Hepatocyte (in vitro differentiated cells): ENCODE results near the gene LRRC23. TPM values are rescaled to one million over a fixed set of nuclear protein-coding genes. Genes with fewer than 3 reads are reported as not detected.
"Not testable (repeated sequence)": the region's sequence is repeated elsewhere in the genome, so short reads cannot be mapped to it uniquely, and the experiment has no call there.

Source experiments
- DNase-seq: peaks from one replicate; pipeline ENCODE4 v3.0.0-alpha.2; 2016; ENCODE audit warnings: low spot score
- H2AFZ ChIP-seq: fragments of 200-600 bp; sonication (generic); 2 replicates; pipeline ENCODE4 v1.6.0; 2016; ENCODE audit warnings: antibody characterized with exemption, mild to moderate bottlenecking
- H3K27ac ChIP-seq: fragments of 200-600 bp; sonication (generic); 2 replicates; pipeline ENCODE4 v1.5.1; 2016; ENCODE audit warnings: mild to moderate bottlenecking
- H3K27me3 ChIP-seq: fragments of 200-600 bp; sonication (generic); 2 replicates; pipeline ENCODE4 v1.6.1; 2016
- H3K36me3 ChIP-seq: fragments of 200-600 bp; sonication (generic); replicated peaks from 2 replicates; pipeline ENCODE4 v1.5.1; 2016; ENCODE audit warnings: low read depth; ENCODE audit not compliant: insufficient read depth
- H3K4me1 ChIP-seq: fragments of 200-600 bp; sonication (generic); 2 replicates; pipeline ENCODE4 v1.5.1; 2016; ENCODE audit warnings: mild to moderate bottlenecking, moderate library complexity; ENCODE audit not compliant: insufficient read depth
- H3K4me2 ChIP-seq: fragments of 200-600 bp; sonication (generic); 2 replicates; pipeline ENCODE4 v1.6.0; 2016
- H3K4me3 ChIP-seq: fragments of 200-600 bp; sonication (generic); 2 replicates; pipeline ENCODE4 v1.5.1; 2016; ENCODE audit warnings: mild to moderate bottlenecking
- H3K79me2 ChIP-seq: fragments of 200-600 bp; sonication (generic); 2 replicates; pipeline ENCODE4 v1.6.0; 2017; ENCODE audit warnings: mild to moderate bottlenecking
- H3K9me2 ChIP-seq: fragments of 200-600 bp; sonication (generic); replicated peaks from 2 replicates; pipeline ENCODE4 v1.6.0; 2017; ENCODE audit warnings: mild to moderate bottlenecking; ENCODE audit not compliant: insufficient read depth
- H3K9me3 ChIP-seq: fragments of 200-600 bp; sonication (generic); 2 replicates; pipeline ENCODE4 v1.5.1; 2016; ENCODE audit warnings: low read depth, mild to moderate bottlenecking
- H4K20me1 ChIP-seq: fragments of 200-600 bp; sonication (generic); 2 replicates; pipeline ENCODE4 v1.6.0; 2016; ENCODE audit warnings: mild to moderate bottlenecking; ENCODE audit not compliant: insufficient read depth, poor library complexity, severe bottlenecking
- EZH2 ChIP-seq: fragments of 200-600 bp; sonication (generic); IDR thresholded peaks from 2 replicates; pipeline ENCODE4 v1.6.1; 2016; ENCODE audit warnings: antibody characterized with exemption, mild to moderate bottlenecking, borderline replicate concordance
- EZH2phosphoT487 ChIP-seq: fragments of 200-600 bp; sonication (generic); IDR thresholded peaks from one replicate; pipeline ENCODE4 v1.6.1; 2018; ENCODE audit warnings: antibody characterized with exemption, mild to moderate bottlenecking, low read depth, moderate library complexity; ENCODE audit not compliant: unreplicated experiment, severe bottlenecking
- WGBS: methylation state at CpG from one replicate; pipeline ENCODE4 v1.1.6; 2016; ENCODE audit warnings: low lambda C conversion rate; ENCODE audit errors: missing lambda C conversion rate; 5-methylcytosine and 5-hydroxymethylcytosine counted together
- polyA plus RNA-seq: library from polyadenylated mRNA; unstranded; fragments of >200 nt; fragmentation: Nextera tagmentation; extraction: Ambion mirVana; gene quantifications from 2 replicates; pipeline ENCODE4 v1.2.1, GENCODE V29; 2016
- total RNA-seq: library from RNA; depleted of rRNA; stranded (reverse); fragments of >200 nt; gene quantifications from 2 replicates; pipeline ENCODE4 v1.2.3, GENCODE V29; 2014
- TF ChIP-seq, protein P1 (sequence below): fragments of 200-600 bp; sonication (generic); IDR thresholded peaks from 2 replicates; pipeline ENCODE4 v1.5.1; 2016; ENCODE audit warnings: antibody characterized with exemption, mild to moderate bottlenecking; ENCODE audit not compliant: poor library complexity

LRRC23 gene
- total and polyA plus RNA-seq, 2 experiments from 2014 or later = 8.2 to 12.9 TPM

DNA sequence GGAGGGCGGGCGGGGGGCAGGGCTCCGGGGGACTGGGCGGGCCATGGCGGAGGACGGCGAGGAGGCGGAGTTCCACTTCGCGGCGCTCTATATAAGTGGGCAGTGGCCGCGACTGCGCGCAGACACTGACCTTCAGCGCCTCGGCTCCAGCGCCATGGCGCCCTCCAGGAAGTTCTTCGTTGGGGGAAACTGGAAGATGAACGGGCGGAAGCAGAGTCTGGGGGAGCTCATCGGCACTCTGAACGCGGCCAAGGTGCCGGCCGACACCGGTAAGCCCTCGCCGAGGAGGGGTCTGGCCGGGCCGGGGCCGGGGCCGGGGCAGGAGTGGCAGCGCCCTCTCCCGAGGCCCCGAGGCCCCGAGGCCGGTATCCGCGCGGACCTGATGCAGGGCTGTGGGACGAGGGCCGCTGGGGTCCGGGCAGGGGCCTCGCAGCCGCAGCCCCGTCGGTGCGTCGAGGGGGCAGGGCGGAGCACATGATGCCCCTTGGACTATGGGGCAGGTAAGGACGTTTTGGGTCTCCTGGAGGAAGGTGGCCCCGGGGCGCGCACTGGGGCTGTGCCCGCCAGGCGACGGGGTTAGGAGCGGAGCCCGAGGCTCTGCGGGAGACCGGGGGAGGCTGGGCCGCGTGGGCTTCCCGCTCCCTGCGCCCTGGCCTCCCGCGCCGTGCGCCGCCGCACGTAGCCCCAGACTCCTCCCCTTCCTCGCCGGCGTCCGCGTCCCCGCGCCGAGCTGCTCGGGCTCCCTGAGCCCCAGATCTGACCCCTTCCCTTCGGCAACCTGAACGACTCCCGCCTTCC, 37.0 kb upstream of the LRRC23 start, which contains the start of gene TPI1:
Gene TPI1, plus strand, starts transcription at position 119 of the 798 bp plus-strand sequence. Its CDS starts 36 bp downstream, at position 155.
- Histone ChIP-seq H3K4me3 (peak within 1 kb of the TSS; percentile 94), H3K27ac (peak within 1 kb of the TSS; percentile 97), H3K79me2 (peaks cover 36% of the 10 kb centered on the region), H3K27me3 (no peaks in the 10 kb centered on the region), H3K9me3 (no peaks in the 10 kb centered on the region), H3K9me2 (no peaks in the 10 kb centered on the region), H3K36me3 (no peaks in the 10 kb centered on the region), H4K20me1 (peaks cover 21% of the 10 kb centered on the region), H3K4me2 (peak within 1 kb of the TSS; percentile 84), H3K4me1 (peaks cover 23% of the 10 kb centered on the region), H2AFZ (peak within 1 kb of the TSS; percentile 37)
- 4% methylated on average over 39 of the region's 86 CpGs for WGBS
- peak; percentile 94 for DNase-seq
- no peak for TF ChIP-seq EZH2phosphoT487
- TF ChIP-seq, protein P1, sequence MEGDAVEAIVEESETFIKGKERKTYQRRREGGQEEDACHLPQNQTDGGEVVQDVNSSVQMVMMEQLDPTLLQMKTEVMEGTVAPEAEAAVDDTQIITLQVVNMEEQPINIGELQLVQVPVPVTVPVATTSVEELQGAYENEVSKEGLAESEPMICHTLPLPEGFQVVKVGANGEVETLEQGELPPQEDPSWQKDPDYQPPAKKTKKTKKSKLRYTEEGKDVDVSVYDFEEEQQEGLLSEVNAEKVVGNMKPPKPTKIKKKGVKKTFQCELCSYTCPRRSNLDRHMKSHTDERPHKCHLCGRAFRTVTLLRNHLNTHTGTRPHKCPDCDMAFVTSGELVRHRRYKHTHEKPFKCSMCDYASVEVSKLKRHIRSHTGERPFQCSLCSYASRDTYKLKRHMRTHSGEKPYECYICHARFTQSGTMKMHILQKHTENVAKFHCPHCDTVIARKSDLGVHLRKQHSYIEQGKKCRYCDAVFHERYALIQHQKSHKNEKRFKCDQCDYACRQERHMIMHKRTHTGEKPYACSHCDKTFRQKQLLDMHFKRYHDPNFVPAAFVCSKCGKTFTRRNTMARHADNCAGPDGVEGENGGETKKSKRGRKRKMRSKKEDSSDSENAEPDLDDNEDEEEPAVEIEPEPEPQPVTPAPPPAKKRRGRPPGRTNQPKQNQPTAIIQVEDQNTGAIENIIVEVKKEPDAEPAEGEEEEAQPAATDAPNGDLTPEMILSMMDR = no peak

DNA sequence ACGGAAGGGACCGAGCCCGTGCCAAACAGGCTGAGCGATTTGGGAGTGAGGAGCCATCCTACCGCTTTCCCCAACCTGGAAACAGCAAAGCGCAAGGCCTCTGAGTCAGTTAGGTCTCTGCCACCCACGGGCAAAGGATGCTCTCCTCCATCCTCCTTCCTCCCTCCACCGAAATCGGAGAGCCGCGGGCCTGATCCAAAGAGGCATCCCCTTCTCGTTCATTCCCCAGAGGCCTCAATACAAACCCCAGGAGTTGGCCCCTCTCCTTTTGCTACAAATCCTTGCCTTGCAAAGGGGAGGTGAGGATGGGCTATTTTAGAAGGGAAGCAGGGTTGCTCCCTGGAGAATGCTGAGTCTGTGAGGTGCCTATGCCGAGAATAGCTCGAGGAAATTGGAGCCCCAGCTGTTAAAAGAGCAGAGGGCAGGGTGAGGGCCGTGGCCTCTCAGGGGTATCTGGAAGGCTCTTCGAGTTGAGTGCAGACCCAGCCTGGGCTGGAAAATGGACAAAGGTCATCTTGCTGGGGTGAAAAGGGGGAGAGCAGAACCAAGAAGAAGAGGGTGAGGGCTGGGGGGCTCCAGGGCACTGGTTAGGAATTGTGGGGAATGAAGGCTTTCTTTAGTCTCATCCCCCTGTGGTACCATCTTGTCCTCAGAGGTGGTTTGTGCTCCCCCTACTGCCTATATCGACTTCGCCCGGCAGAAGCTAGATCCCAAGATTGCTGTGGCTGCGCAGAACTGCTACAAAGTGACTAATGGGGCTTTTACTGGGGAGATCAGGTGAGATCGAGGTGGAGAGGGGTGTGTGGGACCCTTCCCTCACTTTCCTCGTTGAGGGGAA, 36.2 kb upstream of the LRRC23 start:
- Histone ChIP-seq H3K9me2 (no peaks in the 10 kb centered on the region), H3K4me1 (peaks cover 23% of the 10 kb centered on the region), H4K20me1 (peaks cover 21% of the 10 kb centered on the region), H3K4me3 (peak overlapping the region; percentile 94), H3K27me3 (no peaks in the 10 kb centered on the region), H3K79me2 (peaks cover 36% of the 10 kb centered on the region), H2AFZ (peak overlapping the region; percentile 11), H3K9me3 (no peaks in the 10 kb centered on the region), H3K27ac (peak overlapping the region; percentile 97), H3K4me2 (peak overlapping the region; percentile 84), H3K36me3 (no peaks in the 10 kb centered on the region)
- TF ChIP-seq, protein P1 = no peak
- TF ChIP-seq EZH2phosphoT487 (no peak), EZH2 (no peak)
- WGBS = 7% methylated on average over 22 of the region's 22 CpGs
- DNase-seq = no peak

DNA sequence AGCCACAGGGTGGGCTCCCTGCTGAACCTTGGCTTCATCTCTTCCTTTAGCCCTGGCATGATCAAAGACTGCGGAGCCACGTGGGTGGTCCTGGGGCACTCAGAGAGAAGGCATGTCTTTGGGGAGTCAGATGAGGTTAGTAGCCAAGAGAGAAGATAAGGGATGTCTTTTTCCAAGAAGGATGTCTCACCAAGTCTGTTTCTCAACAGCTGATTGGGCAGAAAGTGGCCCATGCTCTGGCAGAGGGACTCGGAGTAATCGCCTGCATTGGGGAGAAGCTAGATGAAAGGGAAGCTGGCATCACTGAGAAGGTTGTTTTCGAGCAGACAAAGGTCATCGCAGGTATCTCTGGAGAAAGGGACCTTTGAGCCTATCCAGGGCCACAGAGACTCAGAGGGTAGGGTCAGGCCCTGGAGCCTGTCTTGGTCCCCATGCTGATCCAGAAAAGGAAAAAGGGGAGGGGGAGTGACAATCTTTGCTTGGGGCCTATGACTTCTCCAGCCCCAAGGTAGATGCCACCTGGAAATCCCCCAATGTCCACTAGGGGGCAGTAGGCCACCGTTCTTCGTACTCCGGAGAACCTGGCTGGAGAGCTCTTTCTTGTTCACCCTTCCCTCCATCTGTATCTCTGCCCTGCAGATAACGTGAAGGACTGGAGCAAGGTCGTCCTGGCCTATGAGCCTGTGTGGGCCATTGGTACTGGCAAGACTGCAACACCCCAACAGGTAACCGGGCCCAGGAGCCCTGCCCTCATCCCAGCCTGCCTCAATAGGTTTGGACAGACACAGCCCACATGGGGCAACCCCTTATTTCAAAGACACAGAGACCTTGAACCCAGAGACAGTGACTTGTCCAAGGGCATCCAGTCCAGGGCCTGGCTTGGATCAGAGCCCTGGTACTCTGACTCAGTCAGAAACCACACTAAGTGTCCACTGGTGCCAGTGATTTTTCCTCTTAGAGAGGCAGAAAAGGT, 35.3 kb upstream of the LRRC23 start:
- peak; percentile 93 for DNase-seq
- 36% methylated on average over 12 of the region's 12 CpGs for WGBS
- Histone ChIP-seq H3K9me3 (no peaks in the 10 kb centered on the region), H3K79me2 (peaks cover 40% of the 10 kb centered on the region), H3K36me3 (no peaks in the 10 kb centered on the region), H3K4me2 (peak overlapping the region; percentile 84), H4K20me1 (peaks cover 21% of the 10 kb centered on the region), H3K9me2 (no peaks in the 10 kb centered on the region), H3K27ac (peak overlapping the region; percentile 97), H3K27me3 (no peaks in the 10 kb centered on the region), H3K4me1 (peaks cover 28% of the 10 kb centered on the region), H2AFZ (no peak overlapping the region), H3K4me3 (peak overlapping the region; percentile 94)
- TF ChIP-seq, protein P1 = peak; percentile 82
- TF ChIP-seq EZH2phosphoT487 = no peak
- no peak for TF ChIP-seq EZH2

DNA sequence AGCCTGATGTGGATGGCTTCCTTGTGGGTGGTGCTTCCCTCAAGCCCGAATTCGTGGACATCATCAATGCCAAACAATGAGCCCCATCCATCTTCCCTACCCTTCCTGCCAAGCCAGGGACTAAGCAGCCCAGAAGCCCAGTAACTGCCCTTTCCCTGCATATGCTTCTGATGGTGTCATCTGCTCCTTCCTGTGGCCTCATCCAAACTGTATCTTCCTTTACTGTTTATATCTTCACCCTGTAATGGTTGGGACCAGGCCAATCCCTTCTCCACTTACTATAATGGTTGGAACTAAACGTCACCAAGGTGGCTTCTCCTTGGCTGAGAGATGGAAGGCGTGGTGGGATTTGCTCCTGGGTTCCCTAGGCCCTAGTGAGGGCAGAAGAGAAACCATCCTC, 34.3 kb upstream of the LRRC23 start:
- DNase-seq, H3K27ac ChIP-seq, H3K4me3 ChIP-seq, H3K27me3 ChIP-seq, H3K9me3 ChIP-seq, H3K4me2 ChIP-seq, H3K36me3 ChIP-seq, H2AFZ ChIP-seq, H3K9me2 ChIP-seq: not testable (repeated sequence)
- Histone ChIP-seq H3K79me2 (peaks cover 44% of the 10 kb centered on the region), H4K20me1 (peaks cover 21% of the 10 kb centered on the region), H3K4me1 (peaks cover 29% of the 10 kb centered on the region)
- 93% methylated on average over 4 of the region's 4 CpGs for WGBS
